ENCODE results near the gene OR51M1.
"Not testable (repeated sequence)": the region's sequence is repeated elsewhere in the genome, so short reads cannot be mapped to it uniquely, and the experiment has no call there.

OR51M1 gene

GRCh38 chr11:5366365-5366764 lies 17.2 kb upstream of the OR51M1 start:
- H3K36me3 Mint-ChIP-seq (ENCODE audit: low read depth); H3K27me3 Mint-ChIP-seq; H3K4me3 Mint-ChIP-seq; H3K27ac Mint-ChIP-seq; intact Hi-C loops (cut with micrococcal nuclease); H3K4me1 Mint-ChIP-seq (ENCODE audit: low read depth); H3K9me3 Mint-ChIP-seq: not testable (repeated sequence)

GRCh38 chr11:5366856-5367255 lies 16.8 kb upstream of the OR51M1 start:
- Mint-ChIP-seq H3K9me3 (no peaks in the 10 kb centered on the region), H3K36me3 (ENCODE audit: low read depth) (no peaks in the 10 kb centered on the region), H3K27me3 (no peaks in the 10 kb centered on the region), H3K27ac (no peak overlapping the region), H3K4me3 (no peak overlapping the region), H3K4me1 (ENCODE audit: low read depth) (no peaks in the 10 kb centered on the region)
- intact Hi-C loops (cut with micrococcal nuclease) = no loop called here

- Mint-ChIP-seq H3K27ac (no peak overlapping the region), H3K4me1 (ENCODE audit: low read depth) (no peaks in the 10 kb centered on the region), H3K9me3 (no peaks in the 10 kb centered on the region), H3K27me3 (no peaks in the 10 kb centered on the region), H3K36me3 (ENCODE audit: low read depth) (no peaks in the 10 kb centered on the region), H3K4me3 (no peak overlapping the region)
- intact Hi-C loops (cut with micrococcal nuclease) = no loop called here
Measured at GRCh38 chr11:5367448-5368074, 16.1 kb upstream of the OR51M1 start.

- Mint-ChIP-seq H3K4me3 (no peak overlapping the region), H3K27me3 (no peaks in the 10 kb centered on the region), H3K27ac (no peak overlapping the region), H3K9me3 (no peaks in the 10 kb centered on the region), H3K36me3 (ENCODE audit: low read depth) (no peaks in the 10 kb centered on the region), H3K4me1 (ENCODE audit: low read depth) (no peaks in the 10 kb centered on the region)
- intact Hi-C loops (cut with micrococcal nuclease) = no loop called here
Measured at GRCh38 chr11:5368502-5369043, 15.0 kb upstream of the OR51M1 start.

- Mint-ChIP-seq H3K27ac (no peak overlapping the region), H3K36me3 (ENCODE audit: low read depth) (no peaks in the 10 kb centered on the region), H3K4me1 (ENCODE audit: low read depth) (no peaks in the 10 kb centered on the region), H3K27me3 (no peaks in the 10 kb centered on the region), H3K4me3 (no peak overlapping the region), H3K9me3 (peaks cover 10% of the 10 kb centered on the region)
- intact Hi-C loops (cut with micrococcal nuclease) = no loop called here
Measured at GRCh38 chr11:5369789-5370188, 13.8 kb upstream of the OR51M1 start.

GRCh38 chr11:5380740-5381342 lies 2.8 kb upstream of the OR51M1 start:
- Mint-ChIP-seq H3K36me3 (ENCODE audit: low read depth) (no peaks in the 10 kb centered on the region), H3K9me3 (no peaks in the 10 kb centered on the region), H3K27me3 (no peaks in the 10 kb centered on the region), H3K27ac (no peak overlapping the region), H3K4me1 (ENCODE audit: low read depth) (no peaks in the 10 kb centered on the region), H3K4me3 (no peak overlapping the region)
- intact Hi-C loops (cut with micrococcal nuclease) = loop anchor here (1.0 kb wide), 2 partner anchors 177 to 257 kb away; no protein-coding TSS in a partner anchor

GRCh38 chr11:5384335-5384734 lies 723 bp downstream of the OR51M1 start:
- no peaks in the 10 kb centered on the region for H3K9me3 Mint-ChIP-seq
- intact Hi-C loops (cut with micrococcal nuclease) = no loop called here
- no peaks in the 10 kb centered on the region for H3K4me1 Mint-ChIP-seq (ENCODE audit: low read depth)
- no peaks in the 10 kb centered on the region for H3K36me3 Mint-ChIP-seq (ENCODE audit: low read depth)
- no peaks in the 10 kb centered on the region for H3K27me3 Mint-ChIP-seq
- H3K4me3 Mint-ChIP-seq = no peak overlapping the region
- no peak overlapping the region for H3K27ac Mint-ChIP-seq

GRCh38 chr11:5390210-5390609 lies 6.6 kb downstream of the OR51M1 start:
- no peaks in the 10 kb centered on the region for H3K4me1 Mint-ChIP-seq (ENCODE audit: low read depth)
- no peaks in the 10 kb centered on the region for H3K9me3 Mint-ChIP-seq
- no peaks in the 10 kb centered on the region for H3K36me3 Mint-ChIP-seq (ENCODE audit: low read depth)
- no peak overlapping the region for H3K27ac Mint-ChIP-seq
- H3K4me3 Mint-ChIP-seq = no peak overlapping the region
- intact Hi-C loops (cut with micrococcal nuclease) = no loop called here
- H3K27me3 Mint-ChIP-seq = no peaks in the 10 kb centered on the region

- Mint-ChIP-seq H3K36me3 (ENCODE audit: low read depth) (no peaks in the 10 kb centered on the region), H3K27me3 (no peaks in the 10 kb centered on the region), H3K27ac (no peak overlapping the region), H3K4me3 (no peak overlapping the region), H3K9me3 (no peaks in the 10 kb centered on the region), H3K4me1 (ENCODE audit: low read depth) (no peaks in the 10 kb centered on the region)
- intact Hi-C loops (cut with micrococcal nuclease) = no loop called here
Measured at GRCh38 chr11:5394091-5394490, 10.5 kb downstream of the OR51M1 start.

- Mint-ChIP-seq H3K36me3 (ENCODE audit: low read depth) (no peaks in the 10 kb centered on the region), H3K27ac (no peak overlapping the region), H3K4me1 (ENCODE audit: low read depth) (no peaks in the 10 kb centered on the region), H3K27me3 (no peaks in the 10 kb centered on the region), H3K4me3 (no peak overlapping the region), H3K9me3 (no peaks in the 10 kb centered on the region)
- intact Hi-C loops (cut with micrococcal nuclease) = no loop called here
Measured at GRCh38 chr11:5398936-5399335, 15.3 kb downstream of the OR51M1 start.

- no peak overlapping the region for H3K4me3 Mint-ChIP-seq
- intact Hi-C loops (cut with micrococcal nuclease) = no loop called here
- H3K36me3 Mint-ChIP-seq (ENCODE audit: low read depth) = no peaks in the 10 kb centered on the region
- H3K27me3 Mint-ChIP-seq = peaks cover 3% of the 10 kb centered on the region
- H3K9me3 Mint-ChIP-seq = no peaks in the 10 kb centered on the region
- no peak overlapping the region for H3K27ac Mint-ChIP-seq
- H3K4me1 Mint-ChIP-seq (ENCODE audit: low read depth) = no peaks in the 10 kb centered on the region
Measured at GRCh38 chr11:5405173-5405572, 21.6 kb downstream of the OR51M1 start.

- no peaks in the 10 kb centered on the region for H3K36me3 Mint-ChIP-seq (ENCODE audit: low read depth)
- no peak overlapping the region for H3K4me3 Mint-ChIP-seq
- no peaks in the 10 kb centered on the region for H3K27me3 Mint-ChIP-seq
- H3K9me3 Mint-ChIP-seq = peaks cover 9% of the 10 kb centered on the region
- intact Hi-C loops (cut with micrococcal nuclease) = no loop called here
- no peak overlapping the region for H3K27ac Mint-ChIP-seq
- H3K4me1 Mint-ChIP-seq (ENCODE audit: low read depth) = no peaks in the 10 kb centered on the region
Measured at GRCh38 chr11:5420993-5421392, 37.4 kb downstream of the OR51M1 start.

GRCh38 chr11:5421811-5422210 lies 38.2 kb downstream of the OR51M1 start, which contains the start of gene OR51Q1:
OR51Q1 (plus strand) TSS chr11:5422111; CDS start chr11:5422201, 90 bp downstream.
- Mint-ChIP-seq H3K4me1 (ENCODE audit: low read depth) (no peaks in the 10 kb centered on the region), H3K36me3 (ENCODE audit: low read depth) (no peaks in the 10 kb centered on the region), H3K9me3 (peaks cover 9% of the 10 kb centered on the region), H3K27ac (no peak within 1 kb of the TSS), H3K27me3 (no peaks in the 10 kb centered on the region), H3K4me3 (no peak within 1 kb of the TSS)
- intact Hi-C loops (cut with micrococcal nuclease) = no loop called here

- intact Hi-C loops (cut with micrococcal nuclease) = no loop called here
- H3K27ac Mint-ChIP-seq = no peak overlapping the region
Measured at GRCh38 chr11:5423131-5423530, 39.5 kb downstream of the OR51M1 start.

GRCh38 chr11:5441414-5441813 lies 57.8 kb downstream of the OR51M1 start, which contains the start of gene OR51I1:
OR51I1 (minus strand) TSS chr11:5441514; CDS start chr11:5441514, 0 bp downstream.
- no peaks in the 10 kb centered on the region for H3K27me3 Mint-ChIP-seq
- H3K36me3 Mint-ChIP-seq (ENCODE audit: low read depth) = no peaks in the 10 kb centered on the region
- intact Hi-C loops (cut with micrococcal nuclease) = no loop called here
- no peak within 1 kb of the TSS for H3K4me3 Mint-ChIP-seq
- H3K9me3 Mint-ChIP-seq = peaks cover 9% of the 10 kb centered on the region
- H3K27ac Mint-ChIP-seq = no peak within 1 kb of the TSS
- H3K4me1 Mint-ChIP-seq (ENCODE audit: low read depth) = no peaks in the 10 kb centered on the region

More at GRCh38 chr11:5423131-5423530, 39.5 kb downstream of the OR51M1 start:
- no peaks in the 10 kb centered on the region for H3K4me1 Mint-ChIP-seq (ENCODE audit: low read depth)
- H3K9me3 Mint-ChIP-seq = peaks cover 9% of the 10 kb centered on the region
- H3K4me3 Mint-ChIP-seq = no peak overlapping the region
- no peaks in the 10 kb centered on the region for H3K36me3 Mint-ChIP-seq (ENCODE audit: low read depth)
- H3K27me3 Mint-ChIP-seq = no peaks in the 10 kb centered on the region

Data from dendritic cell treated with granulocyte-macrophage colony-stimulating factor and Interleukin-4, amounts not matched to agents 40 ng/mL and 50 ng/mL, for 4 days (primary cell).